GM12878 (cell line): ENCODE measurements around the gene RABEP2. TPM values are rescaled to one million over a fixed set of nuclear protein-coding genes. Genes with fewer than 3 reads are reported as not detected.
A peak's percentile ranks its signal among the peaks of the same experiment; 100 is the strongest.

Experiments used
- ATAC-seq: fragments of 200-7000 bp; cut with Tn5 transposase; 3 replicates; pipeline ENCODE4 v1.9.1; 2020; ENCODE audit warnings: mild to moderate bottlenecking, moderate library complexity
- BruUV-seq: library from RNA; stranded (reverse); fragments of 400-500 nt; replicated peaks from 2 replicates; lab custom pipeline; 2021; lab: Mats Ljungman, UMichigan
- CTCF ChIA-PET: fragments of 300-600 bp; sonication (Branson Sonifier 250); formaldehyde crosslinking; extraction: SDS; loops from one replicate; lab custom pipeline; 2021; ENCODE audit warnings: inconsistent platforms; lab: Yijun Ruan, JAX
- POLR2A ChIA-PET: fragments of 350-600 bp; formaldehyde crosslinking; extraction: SDS; loops from one replicate; lab custom pipeline; 2021; ENCODE audit warnings: inconsistent platforms; lab: Charles Lee
- RAD21 ChIA-PET: fragments of 300-600 bp; sonication (Branson Sonifier 250); formaldehyde crosslinking; loops from one replicate; lab custom pipeline; 2023; ENCODE audit warnings: antibody characterized with exemption; ENCODE audit not compliant: unreplicated experiment; lab: Charles Lee
- SMC1A ChIA-PET: fragments of 300-600 bp; sonication (Branson Sonifier 250); formaldehyde crosslinking; loops from one replicate; lab custom pipeline; 2023; ENCODE audit not compliant: unreplicated experiment, uncharacterized antibody; lab: Charles Lee
- DNase-seq: peaks from one replicate; pipeline ENCODE4 v3.0.0-alpha.2; 2011; ENCODE audit warnings: low read depth, low spot score
- FAIRE-seq: peaks from 3 replicates; lab custom pipeline; 2011; peaks lifted over from hg19 to GRCh38; lab: Jason Lieb, UNC
- H2AFZ ChIP-seq: 2 replicates; pipeline ENCODE4 v1.6.0; 2011; ENCODE audit warnings: low read depth, low read length, control low read depth; ENCODE audit not compliant: control insufficient read depth
- H3K27ac ChIP-seq: 2 replicates; pipeline ENCODE4 v1.5.1; 2011; ENCODE audit warnings: control low read depth; ENCODE audit not compliant: control insufficient read depth, insufficient read depth
- H3K27me3 ChIP-seq, 2 experiments: replicated peaks in 1 of 2; 2 replicates each; pipeline versions ENCODE4 v1.6.0 to v1.6.1; 2011; ENCODE audit warnings: low read length in 1 of 2; ENCODE audit not compliant: control insufficient read depth in 2 of 2, insufficient read depth in 2 of 2
- H3K36me3 ChIP-seq, 2 experiments: 2 replicates each; pipeline ENCODE4 v1.5.1; 2011; ENCODE audit warnings: low read length in 1 of 2; ENCODE audit not compliant: control insufficient read depth in 2 of 2, insufficient read depth in 2 of 2
- H3K4me1 ChIP-seq: 2 replicates; pipeline ENCODE4 v1.6.1; 2011; ENCODE audit warnings: mild to moderate bottlenecking, low read length, moderate library complexity, mixed read lengths; ENCODE audit not compliant: control insufficient read depth, insufficient read depth
- H3K4me2 ChIP-seq: 2 replicates; pipeline ENCODE4 v1.6.0; 2011; ENCODE audit warnings: control low read depth; ENCODE audit not compliant: control insufficient read depth, insufficient read depth
- H3K4me3 ChIP-seq: fragments of 200-600 bp; sonication (generic); 2 replicates; pipeline ENCODE4 v1.5.1; 2016
- H3K79me2 ChIP-seq: 2 replicates; pipeline ENCODE4 v1.6.0; 2011; ENCODE audit warnings: low read length; ENCODE audit not compliant: control insufficient read depth, insufficient read depth
- H3K9ac ChIP-seq: 2 replicates; pipeline ENCODE4 v1.8.0; 2011; ENCODE audit warnings: low read length, control low read depth, mixed read lengths; ENCODE audit not compliant: control insufficient read depth, insufficient read depth
- H3K9me3 ChIP-seq: replicated peaks from 3 replicates; pipeline ENCODE4 v1.5.1; 2011; ENCODE audit warnings: mild to moderate bottlenecking, low read length; ENCODE audit not compliant: control insufficient read depth, insufficient read depth
- H4K20me1 ChIP-seq: 2 replicates; pipeline ENCODE4 v1.6.0; 2011; ENCODE audit not compliant: control insufficient read depth, insufficient read depth
- ASH2L ChIP-seq: fragments of 300-600, 200-600 bp; sonication (generic); IDR thresholded peaks from 2 replicates; pipeline ENCODE4 v1.6.1; 2017; ENCODE audit warnings: low read depth, mild to moderate bottlenecking, borderline replicate concordance
- RBBP5 ChIP-seq: fragments of 200-600 bp; sonication (generic); conservative IDR thresholded peaks from 2 replicates; pipeline ENCODE4 v1.6.1; 2016
- SMAD5 ChIP-seq: IDR thresholded peaks from 2 replicates; pipeline ENCODE4 v1.6.1; 2016; ENCODE audit warnings: antibody characterized with exemption, low read depth
- SMARCA5 ChIP-seq: fragments of 450-650 bp; IDR thresholded peaks from 2 replicates; pipeline ENCODE4 v1.6.1; 2017; ENCODE audit warnings: mild to moderate bottlenecking
- SMC3 ChIP-seq: IDR thresholded peaks from 2 replicates; pipeline ENCODE4 v1.6.1; 2011; ENCODE audit warnings: low read length, improper control_type of control experiment, borderline replicate concordance
- YY1 ChIP-seq: IDR thresholded peaks from 2 replicates; pipeline ENCODE4 v1.6.1; 2011; ENCODE audit warnings: low read depth, mild to moderate bottlenecking, low read length
- ZNF24 ChIP-seq: fragments of 450-650 bp; IDR thresholded peaks from 2 replicates; pipeline ENCODE4 v1.6.1; 2017; ENCODE audit warnings: antibody characterized with exemption, mild to moderate bottlenecking
- WGBS: methylation state at CpG from one replicate; pipeline ENCODE4 v1.1.6; 2016; ENCODE audit warnings: low lambda C conversion rate; ENCODE audit not compliant: insufficient replicate concordance, insufficient coverage; ENCODE audit errors: missing lambda C conversion rate; 5-methylcytosine and 5-hydroxymethylcytosine counted together
- in situ Hi-C: fragments of 300-500 bp; cut with MboI; formaldehyde crosslinking; loops from 9 replicates; pipeline ENCODE4 v1.14.3; 2018; ENCODE audit warnings: mixed read lengths
- intact Hi-C: fragments of 100-400 bp; cut with micrococcal nuclease; formaldehyde crosslinking; loops from one replicate; pipeline ENCODE4 v1.14.2; 2022; ENCODE audit not compliant: unreplicated experiment
- polyA plus RNA-seq, 11 experiments: library from polyadenylated mRNA; depleted of rRNA in 4 of 11; unstranded in 6 of 11; stranded (reverse) in 5 of 11; fragments of >200 nt; fragmentation: Nextera tagmentation in 4 of 11; fragmentation: Illumina TruSeq in 1 of 11; extraction: Ambion mirVana in 4 of 11; extraction: Trizol in 1 of 11; gene quantifications; 1 replicate in 1 of 11; 2 replicates in 10 of 11; pipeline versions ENCODE4 v1.2.1 to v1.2.3, GENCODE V29; 2011 to 2016; ENCODE audit warnings: inconsistent platforms in 2 of 11, missing spikeins in 2 of 11, low read depth in 1 of 11
- total RNA-seq, 4 experiments: library from RNA; depleted of rRNA in 3 of 4; stranded (reverse); fragments of >200 nt in 3 of 4; fragmentation: Illumina TruSeq in 1 of 4; extraction: Trizol in 1 of 4; gene quantifications; 2 replicates each; pipeline versions ENCODE4 v1.2.1 to v1.2.3, GENCODE V29; 2013 to 2021
- TF ChIP-seq, protein P1 (sequence below): fragments of 450-650 bp; IDR thresholded peaks from 2 replicates; pipeline ENCODE4 v1.6.1; 2017; ENCODE audit warnings: antibody characterized with exemption, mild to moderate bottlenecking, moderate library complexity
- TF ChIP-seq, protein P2 (sequence below): fragments of 450-650 bp; IDR thresholded peaks from 2 replicates; pipeline ENCODE4 v1.6.1; 2017; ENCODE audit warnings: low read depth, mild to moderate bottlenecking, moderate library complexity
- TF ChIP-seq, protein P3 (sequence below): fragments of 450-650 bp; IDR thresholded peaks from 2 replicates; pipeline ENCODE4 v1.6.1; 2016; ENCODE audit warnings: mild to moderate bottlenecking, moderate library complexity, borderline replicate concordance
- TF ChIP-seq, protein P4 (sequence below), 3 experiments: IDR thresholded peaks in 2 of 3; conservative IDR thresholded peaks in 1 of 3; 2 replicates each; pipeline ENCODE4 v1.5.1; 2011; ENCODE audit warnings: low read depth in 3 of 3, low read length in 3 of 3, mild to moderate bottlenecking in 3 of 3, control low read depth in 2 of 3, moderate library complexity in 2 of 3, inconsistent platforms in 1 of 3, mixed read lengths in 1 of 3; ENCODE audit not compliant: control insufficient read depth in 2 of 3, insufficient read depth in 1 of 3; ENCODE audit errors: extremely low read depth in 1 of 3

RABEP2 gene
- total and polyA plus RNA-seq, 10 of the 15 experiments (the other 5 are each of a cell fraction or from before 2014, with no cell fraction given): 0.47 to 33.2 (median 18.6) TPM

DNA sequence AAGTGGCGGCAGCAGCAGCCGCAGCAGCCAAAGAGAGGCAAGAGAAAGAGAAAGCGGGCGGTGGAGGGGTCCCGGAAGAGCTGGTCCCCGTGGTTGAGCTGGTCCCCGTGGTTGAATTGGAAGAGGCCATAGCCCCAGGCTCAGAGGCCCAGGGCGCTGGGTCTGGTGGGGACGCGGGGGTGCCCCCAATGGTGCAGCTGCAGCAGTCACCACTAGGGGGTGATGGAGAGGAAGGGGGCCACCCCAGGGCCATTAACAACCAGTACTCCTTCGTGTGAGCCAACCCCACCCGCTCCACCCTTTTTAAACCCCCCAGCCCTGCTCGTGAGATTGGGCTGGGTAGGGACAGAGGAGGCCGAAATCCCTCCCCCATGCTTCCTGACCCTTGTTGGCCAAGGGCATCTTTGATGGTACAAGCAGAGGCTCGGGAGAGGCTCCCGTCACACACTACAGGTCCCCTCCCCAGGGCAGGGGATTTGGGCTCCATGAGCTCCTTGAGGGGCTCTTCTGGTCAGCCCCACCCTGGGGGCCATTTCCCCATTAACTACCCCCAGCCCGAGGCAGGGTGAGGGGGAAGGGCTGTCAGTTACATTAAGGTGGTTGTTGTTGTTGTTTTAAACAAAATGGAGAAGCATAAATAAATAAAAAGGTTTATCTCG, 51.4 kb downstream of the RABEP2 start:
- WGBS: 59% methylated on average over 13 of the region's 18 CpGs
- ATAC-seq (peak; percentile 87), FAIRE-seq (no peak), DNase-seq (no peak)
- H2AFZ ChIP-seq: no peak overlapping the region
- in situ Hi-C loops (no loop called here), intact Hi-C loops (loop anchor here (1.0 kb wide), 1 partner anchor 72 kb away; no protein-coding TSS in a partner anchor)
- SMC1A ChIA-PET: interaction anchor here (0.7 to 4.4 kb wide), 3 partner anchors 11 to 70 kb away, joined by 3 to 38 read pairs (median 5); no protein-coding TSS in a partner anchor
- H3K9ac ChIP-seq: no peak overlapping the region
- POLR2A ChIA-PET: no interaction called here
- H3K36me3 ChIP-seq: peaks cover 11 to 18% of the 10 kb centered on the region in 2 experiments
- CTCF ChIA-PET: interaction anchor here (0.5 to 8.1 kb wide), 6 partner anchors 10 to 104 kb away, joined by 3 to 124 read pairs (median 8); partner anchors contain the start of genes CD19 and SH2B1
- no peak overlapping the region for H3K27ac ChIP-seq
- H3K4me2 ChIP-seq: no peak overlapping the region
- no peaks in the 10 kb centered on the region for H3K9me3 ChIP-seq
- H3K4me3 ChIP-seq: no peak overlapping the region
- RAD21 ChIA-PET: interaction anchor here (0.6 to 5.6 kb wide), 4 partner anchors 10 to 71 kb away, joined by 3 to 53 read pairs (median 4); partner anchors contain the start of gene SH2B1
- H4K20me1 ChIP-seq: no peaks in the 10 kb centered on the region
- no peaks in the 10 kb centered on the region for H3K79me2 ChIP-seq
- H3K27me3 ChIP-seq: no peaks in the 10 kb centered on the region
- BruUV-seq: TSS peak; percentile 67
- peaks cover 7% of the 10 kb centered on the region; the same call in 1 of the 2 replicates for H3K4me1 ChIP-seq
- TF ChIP-seq SMC3: peak; percentile 62; the same call in 1 of the 2 replicates
- no peak for TF ChIP-seq RBBP5
- TF ChIP-seq, protein P1, sequence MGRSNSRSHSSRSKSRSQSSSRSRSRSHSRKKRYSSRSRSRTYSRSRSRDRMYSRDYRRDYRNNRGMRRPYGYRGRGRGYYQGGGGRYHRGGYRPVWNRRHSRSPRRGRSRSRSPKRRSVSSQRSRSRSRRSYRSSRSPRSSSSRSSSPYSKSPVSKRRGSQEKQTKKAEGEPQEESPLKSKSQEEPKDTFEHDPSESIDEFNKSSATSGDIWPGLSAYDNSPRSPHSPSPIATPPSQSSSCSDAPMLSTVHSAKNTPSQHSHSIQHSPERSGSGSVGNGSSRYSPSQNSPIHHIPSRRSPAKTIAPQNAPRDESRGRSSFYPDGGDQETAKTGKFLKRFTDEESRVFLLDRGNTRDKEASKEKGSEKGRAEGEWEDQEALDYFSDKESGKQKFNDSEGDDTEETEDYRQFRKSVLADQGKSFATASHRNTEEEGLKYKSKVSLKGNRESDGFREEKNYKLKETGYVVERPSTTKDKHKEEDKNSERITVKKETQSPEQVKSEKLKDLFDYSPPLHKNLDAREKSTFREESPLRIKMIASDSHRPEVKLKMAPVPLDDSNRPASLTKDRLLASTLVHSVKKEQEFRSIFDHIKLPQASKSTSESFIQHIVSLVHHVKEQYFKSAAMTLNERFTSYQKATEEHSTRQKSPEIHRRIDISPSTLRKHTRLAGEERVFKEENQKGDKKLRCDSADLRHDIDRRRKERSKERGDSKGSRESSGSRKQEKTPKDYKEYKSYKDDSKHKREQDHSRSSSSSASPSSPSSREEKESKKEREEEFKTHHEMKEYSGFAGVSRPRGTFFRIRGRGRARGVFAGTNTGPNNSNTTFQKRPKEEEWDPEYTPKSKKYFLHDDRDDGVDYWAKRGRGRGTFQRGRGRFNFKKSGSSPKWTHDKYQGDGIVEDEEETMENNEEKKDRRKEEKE: no peak
- peak; percentile 62 for TF ChIP-seq YY1
- 0 out of 2 replicates have a peak, but pooled peaks have one; percentile 48 for TF ChIP-seq SMARCA5
- no peak for TF ChIP-seq SMAD5
- TF ChIP-seq, protein P2, sequence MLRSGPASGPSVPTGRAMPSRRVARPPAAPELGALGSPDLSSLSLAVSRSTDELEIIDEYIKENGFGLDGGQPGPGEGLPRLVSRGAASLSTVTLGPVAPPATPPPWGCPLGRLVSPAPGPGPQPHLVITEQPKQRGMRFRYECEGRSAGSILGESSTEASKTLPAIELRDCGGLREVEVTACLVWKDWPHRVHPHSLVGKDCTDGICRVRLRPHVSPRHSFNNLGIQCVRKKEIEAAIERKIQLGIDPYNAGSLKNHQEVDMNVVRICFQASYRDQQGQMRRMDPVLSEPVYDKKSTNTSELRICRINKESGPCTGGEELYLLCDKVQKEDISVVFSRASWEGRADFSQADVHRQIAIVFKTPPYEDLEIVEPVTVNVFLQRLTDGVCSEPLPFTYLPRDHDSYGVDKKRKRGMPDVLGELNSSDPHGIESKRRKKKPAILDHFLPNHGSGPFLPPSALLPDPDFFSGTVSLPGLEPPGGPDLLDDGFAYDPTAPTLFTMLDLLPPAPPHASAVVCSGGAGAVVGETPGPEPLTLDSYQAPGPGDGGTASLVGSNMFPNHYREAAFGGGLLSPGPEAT: no peak
- TF ChIP-seq ASH2L: no peak
- TF ChIP-seq, protein P3, sequence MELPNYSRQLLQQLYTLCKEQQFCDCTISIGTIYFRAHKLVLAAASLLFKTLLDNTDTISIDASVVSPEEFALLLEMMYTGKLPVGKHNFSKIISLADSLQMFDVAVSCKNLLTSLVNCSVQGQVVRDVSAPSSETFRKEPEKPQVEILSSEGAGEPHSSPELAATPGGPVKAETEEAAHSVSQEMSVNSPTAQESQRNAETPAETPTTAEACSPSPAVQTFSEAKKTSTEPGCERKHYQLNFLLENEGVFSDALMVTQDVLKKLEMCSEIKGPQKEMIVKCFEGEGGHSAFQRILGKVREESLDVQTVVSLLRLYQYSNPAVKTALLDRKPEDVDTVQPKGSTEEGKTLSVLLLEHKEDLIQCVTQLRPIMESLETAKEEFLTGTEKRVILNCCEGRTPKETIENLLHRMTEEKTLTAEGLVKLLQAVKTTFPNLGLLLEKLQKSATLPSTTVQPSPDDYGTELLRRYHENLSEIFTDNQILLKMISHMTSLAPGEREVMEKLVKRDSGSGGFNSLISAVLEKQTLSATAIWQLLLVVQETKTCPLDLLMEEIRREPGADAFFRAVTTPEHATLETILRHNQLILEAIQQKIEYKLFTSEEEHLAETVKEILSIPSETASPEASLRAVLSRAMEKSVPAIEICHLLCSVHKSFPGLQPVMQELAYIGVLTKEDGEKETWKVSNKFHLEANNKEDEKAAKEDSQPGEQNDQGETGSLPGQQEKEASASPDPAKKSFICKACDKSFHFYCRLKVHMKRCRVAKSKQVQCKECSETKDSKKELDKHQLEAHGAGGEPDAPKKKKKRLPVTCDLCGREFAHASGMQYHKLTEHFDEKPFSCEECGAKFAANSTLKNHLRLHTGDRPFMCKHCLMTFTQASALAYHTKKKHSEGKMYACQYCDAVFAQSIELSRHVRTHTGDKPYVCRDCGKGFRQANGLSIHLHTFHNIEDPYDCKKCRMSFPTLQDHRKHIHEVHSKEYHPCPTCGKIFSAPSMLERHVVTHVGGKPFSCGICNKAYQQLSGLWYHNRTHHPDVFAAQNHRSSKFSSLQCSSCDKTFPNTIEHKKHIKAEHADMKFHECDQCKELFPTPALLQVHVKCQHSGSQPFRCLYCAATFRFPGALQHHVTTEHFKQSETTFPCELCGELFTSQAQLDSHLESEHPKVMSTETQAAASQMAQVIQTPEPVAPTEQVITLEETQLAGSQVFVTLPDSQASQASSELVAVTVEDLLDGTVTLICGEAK: no peak
- TF ChIP-seq, protein P4, sequence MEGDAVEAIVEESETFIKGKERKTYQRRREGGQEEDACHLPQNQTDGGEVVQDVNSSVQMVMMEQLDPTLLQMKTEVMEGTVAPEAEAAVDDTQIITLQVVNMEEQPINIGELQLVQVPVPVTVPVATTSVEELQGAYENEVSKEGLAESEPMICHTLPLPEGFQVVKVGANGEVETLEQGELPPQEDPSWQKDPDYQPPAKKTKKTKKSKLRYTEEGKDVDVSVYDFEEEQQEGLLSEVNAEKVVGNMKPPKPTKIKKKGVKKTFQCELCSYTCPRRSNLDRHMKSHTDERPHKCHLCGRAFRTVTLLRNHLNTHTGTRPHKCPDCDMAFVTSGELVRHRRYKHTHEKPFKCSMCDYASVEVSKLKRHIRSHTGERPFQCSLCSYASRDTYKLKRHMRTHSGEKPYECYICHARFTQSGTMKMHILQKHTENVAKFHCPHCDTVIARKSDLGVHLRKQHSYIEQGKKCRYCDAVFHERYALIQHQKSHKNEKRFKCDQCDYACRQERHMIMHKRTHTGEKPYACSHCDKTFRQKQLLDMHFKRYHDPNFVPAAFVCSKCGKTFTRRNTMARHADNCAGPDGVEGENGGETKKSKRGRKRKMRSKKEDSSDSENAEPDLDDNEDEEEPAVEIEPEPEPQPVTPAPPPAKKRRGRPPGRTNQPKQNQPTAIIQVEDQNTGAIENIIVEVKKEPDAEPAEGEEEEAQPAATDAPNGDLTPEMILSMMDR (IDR thresholded peaks at IDR 0.05 in 2 of 3, conservative IDR thresholded peaks at IDR 0.05 in 1 of 3; ENCODE audit: control insufficient read depth in 2 of 3, extremely low read depth in 1 of 3, insufficient read depth in 1 of 3, low read depth in 3 of 3, low read length in 3 of 3): peak; percentile 62 to 86 (median 69)
- no peak for TF ChIP-seq ZNF24
